PFSK-1 (cell line): ENCODE measurements around the gene CASP8AP2.

ENCODE experiments used
- POLR2AphosphoS5 ChIP-seq: IDR thresholded peaks from 2 replicates; pipeline ENCODE4 v1.6.1; 2012; ENCODE audit warnings: low read depth, mild to moderate bottlenecking, control low read depth, low read length, moderate library complexity
- REST ChIP-seq, 2 experiments: IDR thresholded peaks; 2 replicates each; pipeline versions ENCODE4 v1.6.1 to v1.8.0; 2011 to 2012; ENCODE audit warnings: low read depth in 2 of 2, low read length in 2 of 2, control low read depth in 1 of 2, inconsistent platforms in 1 of 2, mild to moderate bottlenecking in 1 of 2, moderate library complexity in 1 of 2; ENCODE audit not compliant: insufficient read depth in 1 of 2
- SIN3A ChIP-seq: IDR thresholded peaks from 2 replicates; pipeline ENCODE4 v1.6.1; 2012; ENCODE audit warnings: mild to moderate bottlenecking, low read length, moderate library complexity, borderline replicate concordance; ENCODE audit not compliant: insufficient read depth

GRCh38 chr6:89873721-89874120 lies 44.0 kb downstream of the CASP8AP2 start:
- TF ChIP-seq POLR2AphosphoS5 (no peak), SIN3A (no peak), REST (IDR thresholded peaks at IDR 0.05; ENCODE audit: insufficient read depth in 1 of 2, low read depth in 2 of 2, low read length in 2 of 2) (no peak)
